Sigmoid colon (tissue), 7 donors: ENCODE results near the gene IQSEC2. TPM values are rescaled to one million over a fixed set of nuclear protein-coding genes. Genes with fewer than 3 reads are reported as not detected.
A peak's percentile ranks its signal among the peaks of the same experiment; 100 is the strongest.

Experiments used
- DNase-seq: peaks from one replicate; pipeline ENCODE4 v3.0.0-alpha.2; 2019
- H3K27ac ChIP-seq, 4 donors: fragments of 200-600 bp; sonication (generic); one replicate each; pipeline ENCODE4 v1.5.1; 2016 to 2019; ENCODE audit warnings: mild to moderate bottlenecking in 1 of 4
- H3K27me3 ChIP-seq, 3 donors: fragments of 200-600 bp; sonication (generic); one replicate each; pipeline ENCODE4 v1.5.1; 2019; ENCODE audit warnings: mild to moderate bottlenecking in 1 of 3
- H3K36me3 ChIP-seq, 4 donors: fragments of 200-600 bp; sonication (generic); one replicate each; pipeline ENCODE4 v1.5.1; 2016 to 2019
- H3K4me1 ChIP-seq, 4 donors: fragments of 200-600 bp; sonication (generic); one replicate each; pipeline ENCODE4 v1.5.1; 2017 to 2019
- H3K4me3 ChIP-seq, 4 donors: fragments of 200-600 bp; sonication (generic); one replicate each; pipeline ENCODE4 v1.5.1; 2017 to 2019; ENCODE audit warnings: mild to moderate bottlenecking in 2 of 4, moderate library complexity in 1 of 4
- H3K9me3 ChIP-seq, 4 donors: fragments of 200-600 bp in 3 of 4; sonication (generic) in 3 of 4; one replicate each; pipeline versions ENCODE4 v1.5.1 to v1.6.1; 2013 to 2019
- EP300 ChIP-seq, 4 donors: sonication (generic); formaldehyde crosslinking; IDR thresholded peaks; one replicate each; pipeline ENCODE4 v1.6.1; 2017; ENCODE audit warnings: antibody characterized with exemption in 4 of 4
- POLR2A ChIP-seq, 2 donors: fragments of 450-650 bp; IDR thresholded peaks; one replicate each; pipeline ENCODE4 v1.6.1; 2016; ENCODE audit warnings: antibody characterized with exemption in 2 of 2, mild to moderate bottlenecking in 2 of 2, moderate library complexity in 2 of 2
- POLR2AphosphoS5 ChIP-seq, 4 donors: sonication (generic); formaldehyde crosslinking; IDR thresholded peaks; one replicate each; pipeline ENCODE4 v1.6.1; 2017; ENCODE audit warnings: antibody characterized with exemption in 4 of 4
- WGBS, 2 donors: extraction: QIAGEN DNeasy Blood & Tissue Kit; methylation state at CpG; one replicate each; pipeline ENCODE4 v1.1.7; 2013; 5-methylcytosine and 5-hydroxymethylcytosine counted together
- intact Hi-C: fragments of 100-400 bp; cut with DNase I; formaldehyde crosslinking; loops from one replicate; pipeline ENCODE4 v1.15.1; 2023
- polyA plus RNA-seq, 3 donors: library from polyadenylated mRNA; stranded (reverse); fragments of 200-250 nt; gene quantifications; one replicate each; pipeline ENCODE4 v1.2.3, GENCODE V29; 2013
- total RNA-seq, 4 donors: library from RNA; depleted of rRNA; stranded (reverse); fragments of >200 nt; gene quantifications; one replicate each; pipeline ENCODE4 v1.1.0, GENCODE V29; 2016
- TF ChIP-seq, protein P1 (sequence below), 4 experiments: fragments of 450-650 bp in 3 of 4; fragments of 200-600 bp in 1 of 4; IDR thresholded peaks; one replicate each; pipeline ENCODE4 v1.5.1; 2016 to 2019; ENCODE audit warnings: antibody characterized with exemption in 4 of 4, mild to moderate bottlenecking in 3 of 4, moderate library complexity in 2 of 4
- donor health status: healthy with polysubstance abuse.
- donor health status: Bipolar disorder and iron deficiency.
- donor health status: healthy.

IQSEC2 gene
- total and polyA plus RNA-seq, 7 donors: 13.6 to 27.5 (median 19.7) TPM

DNA sequence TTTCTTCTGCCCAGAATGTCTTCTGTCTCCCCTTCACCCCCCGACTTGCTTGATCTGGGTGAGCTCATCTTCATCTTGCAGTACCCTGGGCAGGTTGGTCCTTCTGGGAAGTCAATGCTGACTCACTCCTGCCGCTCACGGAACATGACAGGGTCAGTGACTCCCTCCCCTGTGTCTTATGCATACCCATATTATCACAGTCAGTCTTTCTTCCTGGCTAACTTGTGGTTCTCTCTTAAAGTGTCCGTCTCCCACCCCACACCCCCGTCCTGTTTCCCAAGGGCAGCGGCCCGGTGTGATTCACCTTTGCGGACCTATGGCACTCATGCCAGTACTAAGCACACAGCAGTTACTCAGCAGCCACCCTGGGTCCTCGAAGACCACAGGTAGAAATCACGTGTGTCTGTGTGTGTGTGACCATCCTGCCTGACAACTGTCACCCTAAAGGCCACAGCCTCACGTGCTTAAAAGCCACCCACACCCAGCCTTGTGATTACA, 17.7 kb downstream of the IQSEC2 start:
- Histone ChIP-seq H3K9me3 (no peaks in the 10 kb centered on the region), H3K27ac (no peak overlapping the region), H3K4me1 (no peaks in the 10 kb centered on the region), H3K4me3 (no peak overlapping the region), H3K27me3 (no peaks in the 10 kb centered on the region), H3K36me3 (no peaks in the 10 kb centered on the region)
- TF ChIP-seq EP300 (IDR thresholded peaks at IDR 0.05): no peak
- no peak for TF ChIP-seq POLR2A (IDR thresholded peaks at IDR 0.05)
- no peak for TF ChIP-seq POLR2AphosphoS5 (IDR thresholded peaks at IDR 0.05)
- TF ChIP-seq, protein P1, sequence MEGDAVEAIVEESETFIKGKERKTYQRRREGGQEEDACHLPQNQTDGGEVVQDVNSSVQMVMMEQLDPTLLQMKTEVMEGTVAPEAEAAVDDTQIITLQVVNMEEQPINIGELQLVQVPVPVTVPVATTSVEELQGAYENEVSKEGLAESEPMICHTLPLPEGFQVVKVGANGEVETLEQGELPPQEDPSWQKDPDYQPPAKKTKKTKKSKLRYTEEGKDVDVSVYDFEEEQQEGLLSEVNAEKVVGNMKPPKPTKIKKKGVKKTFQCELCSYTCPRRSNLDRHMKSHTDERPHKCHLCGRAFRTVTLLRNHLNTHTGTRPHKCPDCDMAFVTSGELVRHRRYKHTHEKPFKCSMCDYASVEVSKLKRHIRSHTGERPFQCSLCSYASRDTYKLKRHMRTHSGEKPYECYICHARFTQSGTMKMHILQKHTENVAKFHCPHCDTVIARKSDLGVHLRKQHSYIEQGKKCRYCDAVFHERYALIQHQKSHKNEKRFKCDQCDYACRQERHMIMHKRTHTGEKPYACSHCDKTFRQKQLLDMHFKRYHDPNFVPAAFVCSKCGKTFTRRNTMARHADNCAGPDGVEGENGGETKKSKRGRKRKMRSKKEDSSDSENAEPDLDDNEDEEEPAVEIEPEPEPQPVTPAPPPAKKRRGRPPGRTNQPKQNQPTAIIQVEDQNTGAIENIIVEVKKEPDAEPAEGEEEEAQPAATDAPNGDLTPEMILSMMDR (IDR thresholded peaks at IDR 0.05): no peak
- intact Hi-C loops: no loop called here
- DNase-seq: no peak
- 74 to 75% methylated on average over 11 of the region's 11 CpGs for WGBS, 2 donors

DNA sequence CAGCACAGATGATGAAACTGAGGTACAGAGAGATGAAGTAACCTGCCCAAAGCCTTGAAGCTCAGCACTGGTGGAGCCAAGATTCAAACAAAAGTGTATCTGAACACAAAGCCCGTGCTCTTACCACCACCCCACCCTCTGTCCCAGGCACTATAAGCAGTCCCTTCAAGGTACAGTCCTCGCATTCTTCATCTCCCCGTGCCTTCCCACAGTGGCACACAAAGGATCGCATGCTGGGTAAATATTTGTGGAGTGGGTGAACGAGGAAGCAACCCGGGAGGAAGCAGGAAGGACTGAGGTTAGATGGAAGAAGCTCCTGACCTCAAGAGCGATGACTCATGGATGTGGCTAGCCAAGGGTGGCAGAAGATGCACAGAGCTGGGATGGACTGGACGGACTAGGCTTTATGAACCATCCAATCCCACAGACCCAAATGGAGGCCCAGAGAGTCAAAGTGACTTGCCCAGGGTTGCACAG, 18.4 kb downstream of the IQSEC2 start:
- intact Hi-C loops: no loop called here
- 18 to 34% methylated on average over 8 of the region's 8 CpGs for WGBS, 2 donors
- Histone ChIP-seq H3K36me3 (no peaks in the 10 kb centered on the region), H3K4me1 (no peaks in the 10 kb centered on the region), H3K27me3 (no peaks in the 10 kb centered on the region), H3K9me3 (no peaks in the 10 kb centered on the region), H3K4me3 (no peak overlapping the region), H3K27ac (no peak overlapping the region)
- DNase-seq: no peak
- no peak for TF ChIP-seq POLR2A (IDR thresholded peaks at IDR 0.05)
- no peak for TF ChIP-seq POLR2AphosphoS5 (IDR thresholded peaks at IDR 0.05)
- TF ChIP-seq, protein P1 (IDR thresholded peaks at IDR 0.05): no peak
- no peak for TF ChIP-seq EP300 (IDR thresholded peaks at IDR 0.05)

DNA sequence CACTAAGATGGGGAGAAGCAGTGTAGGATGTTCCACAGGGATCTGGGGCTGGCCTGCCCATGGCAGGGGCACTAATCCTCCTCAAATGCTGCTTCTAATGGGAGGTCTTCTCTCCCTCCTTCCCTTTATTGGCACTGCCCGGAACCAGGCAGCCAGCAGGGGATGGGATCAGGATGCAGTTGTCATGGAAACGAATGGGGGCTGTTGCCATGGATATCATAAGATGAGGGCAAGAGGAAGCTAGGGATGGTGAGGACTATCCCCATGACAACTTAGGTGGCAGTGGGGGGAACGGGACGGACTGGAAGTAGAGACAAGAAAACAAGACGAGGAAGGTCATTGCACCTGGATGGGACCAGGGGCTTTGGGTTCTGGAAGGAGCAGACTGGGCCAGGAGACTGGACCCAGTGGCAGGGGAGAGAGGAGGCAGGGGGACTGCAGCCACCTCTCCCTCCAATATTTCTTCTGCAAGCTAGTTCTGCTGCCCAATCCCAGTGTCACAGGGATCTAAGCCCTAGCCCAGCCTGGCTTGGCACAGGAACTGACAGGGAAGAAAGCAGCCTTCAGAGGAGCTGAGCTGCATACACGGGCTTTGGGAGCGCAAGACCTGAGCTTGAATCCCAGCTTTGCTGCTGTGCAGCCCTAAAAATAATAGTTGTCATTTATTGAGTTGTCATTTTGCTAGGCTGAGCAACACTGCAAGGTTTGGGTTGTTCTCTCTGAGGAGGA, 19.0 kb downstream of the IQSEC2 start:
- TF ChIP-seq POLR2A (IDR thresholded peaks at IDR 0.05) (no peak), EP300 (IDR thresholded peaks at IDR 0.05) (no peak), POLR2AphosphoS5 (IDR thresholded peaks at IDR 0.05) (no peak)
- TF ChIP-seq, protein P1 (IDR thresholded peaks at IDR 0.05): no peak

DNA sequence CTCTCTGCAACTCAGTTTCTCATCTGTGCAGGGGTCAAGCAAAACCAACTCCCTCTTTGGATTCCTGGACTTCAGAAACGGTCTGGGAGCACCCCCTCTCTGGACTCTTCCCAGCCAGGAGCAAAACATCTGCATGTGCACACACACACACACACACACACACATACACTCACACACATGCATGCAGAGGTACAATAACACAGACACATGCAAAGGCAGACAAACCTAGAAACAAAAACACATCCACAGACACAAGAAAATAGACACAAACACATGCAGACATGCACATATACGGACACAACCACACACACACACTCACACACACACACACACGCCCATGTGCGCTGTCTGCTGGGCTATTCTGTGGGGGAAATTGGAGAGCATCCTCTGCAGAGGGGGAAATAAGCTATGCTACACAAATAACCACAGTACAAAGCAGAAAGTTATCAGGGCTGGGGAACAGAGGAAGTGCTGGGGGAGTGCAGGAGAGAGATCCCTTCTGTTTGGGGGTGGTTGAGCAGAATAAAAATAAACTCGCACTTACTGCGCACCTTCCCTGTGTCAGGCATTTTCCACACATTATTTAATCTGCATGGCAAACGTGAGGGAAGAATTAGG, 19.9 kb downstream of the IQSEC2 start:
- TF ChIP-seq, protein P1 (IDR thresholded peaks at IDR 0.05): no peak
- TF ChIP-seq POLR2AphosphoS5 (IDR thresholded peaks at IDR 0.05) (no peak), EP300 (IDR thresholded peaks at IDR 0.05) (no peak), POLR2A (IDR thresholded peaks at IDR 0.05) (no peak)

More for the DNA sequence above, 19.0 kb downstream of the IQSEC2 start:
- no peak overlapping the region for H3K27ac ChIP-seq
- H3K36me3 ChIP-seq: no peaks in the 10 kb centered on the region
- H3K27me3 ChIP-seq: no peaks in the 10 kb centered on the region
- peak; percentile 47 for DNase-seq
- whole genome bisulfite sequencing, 2 donors: 88% methylated on average over 7 of the region's 7 CpGs
- intact Hi-C loops: no loop called here
- H3K4me1 ChIP-seq: no peaks in the 10 kb centered on the region
- no peaks in the 10 kb centered on the region for H3K9me3 ChIP-seq
- no peak overlapping the region for H3K4me3 ChIP-seq

More for the DNA sequence above, 19.9 kb downstream of the IQSEC2 start:
- WGBS, 2 donors: 38 to 79% methylated on average over 7 of the region's 7 CpGs
- DNase-seq: no peak
- H3K27me3 ChIP-seq: no peaks in the 10 kb centered on the region
- H3K36me3 ChIP-seq: no peaks in the 10 kb centered on the region
- H3K4me1 ChIP-seq: no peaks in the 10 kb centered on the region
- H3K27ac ChIP-seq: no peak overlapping the region
- H3K4me3 ChIP-seq: no peak overlapping the region
- no peaks in the 10 kb centered on the region for H3K9me3 ChIP-seq
- intact Hi-C loops: no loop called here
